ENCODE data around the gene PALLD. TPM values are rescaled to one million over a fixed set of nuclear protein-coding genes. Genes with fewer than 3 reads are reported as not detected.
"Not testable (repeated sequence)": the region's sequence is repeated elsewhere in the genome, so short reads cannot be mapped to it uniquely, and the experiment has no call there.

The PALLD gene
- total RNA-seq, 4 donors from 2014 or later = 58.5 to 164 (median 84.2) TPM

GRCh38 chr4:168933423-168933822 lies 436.6 kb downstream of the PALLD start:
- DNase-seq (ENCODE audit: low spot score) = no peak
- no peak for ATAC-seq (ENCODE audit: low FRiP score)
- TF ChIP-seq CTCF (IDR thresholded peaks at IDR 0.05) = no peak

DNA sequence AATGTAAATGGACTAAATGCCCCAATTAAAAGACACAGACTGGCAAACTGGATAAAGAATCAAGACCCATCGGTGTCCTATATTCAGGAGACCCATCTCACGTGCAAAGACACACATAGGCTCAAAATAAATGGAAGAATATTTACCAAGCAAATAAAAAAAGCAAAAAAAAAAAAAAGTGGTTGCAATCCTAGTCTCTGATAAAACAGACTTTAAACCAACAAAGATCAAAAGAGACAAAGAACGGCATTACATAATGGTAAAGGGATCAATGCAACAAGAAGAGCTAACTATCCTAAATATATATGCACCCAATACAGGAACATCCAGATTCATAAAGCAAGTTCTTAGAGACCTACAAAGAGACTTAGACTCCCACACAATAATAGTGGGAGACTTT lies 440.6 kb downstream of the PALLD start:
- DNase-seq (ENCODE audit: low spot score); ATAC-seq (ENCODE audit: low FRiP score): not testable (repeated sequence)

GRCh38 chr4:168942985-168943384 lies 446.1 kb downstream of the PALLD start:
- DNase-seq (ENCODE audit: low spot score) (no peak), ATAC-seq (ENCODE audit: low FRiP score) (no peak)
- TF ChIP-seq CTCF (IDR thresholded peaks at IDR 0.05) = no peak

GRCh38 chr4:168945291-168945690 lies 448.4 kb downstream of the PALLD start:
- no peak for TF ChIP-seq CTCF (IDR thresholded peaks at IDR 0.05)
- ATAC-seq (ENCODE audit: low FRiP score) = no peak
- no peak for DNase-seq (ENCODE audit: low spot score)

DNA sequence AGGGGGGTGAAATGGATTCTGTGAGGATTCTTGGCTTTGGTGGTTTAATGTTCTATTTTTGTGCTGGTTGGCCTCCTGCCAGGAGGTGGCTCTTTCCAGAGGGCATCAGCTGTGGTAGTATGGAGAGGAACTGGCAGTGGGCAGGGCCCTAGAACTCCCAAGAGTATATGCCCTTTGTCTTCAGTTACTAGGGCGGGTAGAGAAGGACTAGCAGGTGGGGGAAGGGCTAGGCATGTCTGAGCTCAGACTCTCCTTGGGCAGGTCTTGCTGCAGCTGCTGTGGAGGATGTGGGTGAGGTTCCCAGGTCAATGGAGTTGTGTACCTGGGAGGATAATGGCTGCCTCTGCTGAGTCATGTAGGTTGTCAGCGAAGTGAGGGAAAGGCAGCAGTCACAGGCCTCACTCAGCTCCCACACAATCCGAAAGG lies 456.0 kb downstream of the PALLD start:
- ATAC-seq (ENCODE audit: low FRiP score) = not testable (repeated sequence)

DNA sequence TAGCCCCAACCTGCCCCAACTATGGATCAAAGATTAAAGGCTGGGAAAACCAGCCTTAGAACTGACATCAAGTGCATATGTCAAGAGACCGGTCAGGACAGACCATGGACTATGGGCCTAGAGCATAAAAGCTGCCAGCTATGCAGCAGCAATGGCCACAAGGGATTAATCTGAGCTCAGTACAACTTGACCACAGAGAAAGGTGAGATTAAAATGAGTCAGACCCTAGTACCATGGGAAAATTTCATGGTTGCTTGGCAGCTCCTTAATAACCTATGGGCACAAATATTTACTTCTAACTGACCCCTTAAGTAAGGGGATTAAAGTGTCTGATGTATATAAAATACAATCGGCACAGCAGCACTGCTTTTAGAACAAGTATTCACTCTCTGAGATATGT lies 458.8 kb downstream of the PALLD start:
- TF ChIP-seq CTCF (IDR thresholded peaks at IDR 0.05) = no peak
- DNase-seq (ENCODE audit: low spot score) (no peak), ATAC-seq (ENCODE audit: low FRiP score) (no peak)

More for the DNA sequence above, 456.0 kb downstream of the PALLD start:
- not testable (repeated sequence) for DNase-seq (ENCODE audit: low spot score)

DNA sequence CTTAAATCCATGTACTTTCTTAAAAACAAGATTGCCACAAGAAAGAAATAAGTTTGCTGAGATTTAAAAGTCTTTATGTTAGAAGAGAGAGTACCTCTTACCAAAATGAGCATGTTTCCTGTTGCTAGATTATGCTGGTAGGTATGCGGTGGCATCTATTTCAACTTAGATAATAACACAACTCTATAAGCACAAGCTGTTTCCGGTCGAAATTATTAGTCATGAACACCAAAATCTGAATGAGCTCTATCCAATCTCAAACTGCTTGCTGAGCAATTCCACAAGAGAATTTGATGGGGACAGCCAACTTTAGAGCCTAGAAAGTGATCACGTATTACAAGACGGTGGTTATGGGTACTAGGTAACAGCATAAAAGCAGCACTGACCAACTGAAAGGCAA lies 463.9 kb downstream of the PALLD start:
- DNase-seq (ENCODE audit: low spot score) = no peak
- no peak for ATAC-seq (ENCODE audit: low FRiP score)
- no peak for TF ChIP-seq CTCF (IDR thresholded peaks at IDR 0.05)

- ATAC-seq (ENCODE audit: low FRiP score) (no peak), DNase-seq (ENCODE audit: low spot score) (no peak)
- no peak for TF ChIP-seq CTCF (IDR thresholded peaks at IDR 0.05)
Measured at GRCh38 chr4:168972596-168972995, 475.7 kb downstream of the PALLD start.

Small RNA genes within 50 kb of the gene (small RNA-seq; reads per million reads assigned to genes)
- gene RF00432 (not detected), gene RNU6-1336P (not detected), gene RNU6-853P (not detected)

Other genes starting within 250 kb of the PALLD start
- gene DDX60, start 178.3 kb upstream of the PALLD start, total RNA-seq = 10 to 100 TPM in 2 of 4 donors, 1 to 10 TPM in 2; 5.1 to 32.8 (median 11.6) TPM
- 10 to 100 TPM in 3 of 4 donors, 1 to 10 TPM in 1; 9.3 to 62.4 (median 32.2) TPM for gene DDX60L, start 16.6 kb upstream of the PALLD start, total RNA-seq